ACC112 (cell line): ENCODE data around the gene AZIN2.
A peak's percentile ranks its signal among the peaks of the same experiment; 100 is the strongest.

Experiments used
- H2AFZ ChIP-seq: fragments of 200-600 bp; sonication (generic); one replicate; pipeline ENCODE4 v1.6.0; 2017; ENCODE audit warnings: antibody characterized with exemption, low read length; ENCODE audit not compliant: unreplicated experiment
- H3K27ac ChIP-seq: fragments of 200-600 bp; sonication (generic); 2 replicates; pipeline ENCODE4 v1.5.1; 2014; ENCODE audit warnings: low read depth, mild to moderate bottlenecking, antibody characterized with exemption, low read length, moderate library complexity
- H3K27me3 ChIP-seq: fragments of 200-600 bp; sonication (generic); 2 replicates; pipeline ENCODE4 v1.6.1; 2014; ENCODE audit warnings: mild to moderate bottlenecking, antibody characterized with exemption, low read length, moderate library complexity, mixed read lengths; ENCODE audit not compliant: insufficient read depth
- H3K36me3 ChIP-seq: fragments of 200-600 bp; sonication (generic); 2 replicates; pipeline ENCODE4 v1.6.1; 2016; ENCODE audit warnings: mild to moderate bottlenecking, antibody characterized with exemption, low read length, moderate library complexity, mixed read lengths; ENCODE audit not compliant: insufficient read depth
- H3K4me1 ChIP-seq: fragments of 200-600 bp; sonication (generic); one replicate; pipeline ENCODE4 v1.6.1; 2016; ENCODE audit warnings: low read length, mixed read lengths; ENCODE audit not compliant: insufficient read depth, unreplicated experiment, control insufficient read depth
- H3K4me3 ChIP-seq: fragments of 200-600 bp; sonication (generic); 2 replicates; pipeline ENCODE4 v1.5.1; 2014; ENCODE audit warnings: mild to moderate bottlenecking, low read depth, low read length
- H3K79me2 ChIP-seq: fragments of 200-600 bp; sonication (generic); one replicate; pipeline ENCODE4 v1.6.0; 2016; ENCODE audit warnings: low read length; ENCODE audit not compliant: control insufficient read depth, unreplicated experiment, insufficient read depth

Gene AZIN2

DNA sequence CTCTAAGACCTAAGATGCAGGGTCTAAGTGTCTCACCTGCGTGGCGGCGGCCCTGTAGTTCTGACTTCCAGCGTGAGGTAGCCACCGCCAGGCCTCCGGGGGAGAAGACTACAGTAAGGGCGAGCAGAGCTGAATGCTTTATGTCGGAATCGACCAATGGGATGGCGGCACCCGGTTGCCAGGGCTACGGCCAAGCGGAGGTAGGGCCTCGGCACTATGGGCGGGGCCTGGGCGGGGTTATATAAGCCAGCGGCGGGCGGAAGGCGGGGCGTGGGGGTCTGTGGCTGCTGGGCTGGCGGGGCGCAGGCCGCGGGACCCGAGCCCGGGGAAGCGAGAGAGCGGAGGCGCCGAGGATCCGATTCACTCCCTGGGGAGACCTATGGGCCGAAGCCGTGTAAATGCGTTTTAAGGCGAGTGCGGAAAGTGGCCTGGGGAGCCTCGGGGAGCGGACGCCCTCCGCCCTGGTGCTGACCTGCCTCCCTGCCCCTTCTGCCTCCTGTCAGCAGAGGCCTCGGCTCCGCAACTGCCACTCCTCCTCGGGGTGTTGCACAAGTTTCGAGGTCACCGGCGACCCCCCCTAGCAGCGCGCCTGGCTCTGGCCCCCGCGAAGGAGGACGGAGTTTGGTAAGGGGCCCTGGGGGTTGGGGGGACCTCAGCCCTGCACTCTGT, at the start of gene AZIN2:
Gene AZIN2, plus strand, starts transcription at position 269 of the 669 bp plus-strand sequence. CDS start 1,097 bp downstream, outside the sequence.
- no peak within 1 kb of the TSS for H3K27ac ChIP-seq
- no peaks in the 10 kb centered on the region for H3K79me2 ChIP-seq
- no peaks in the 10 kb centered on the region for H3K27me3 ChIP-seq
- no peaks in the 10 kb centered on the region for H3K4me1 ChIP-seq
- peak within 1 kb of the TSS; percentile 84 for H3K4me3 ChIP-seq
- H3K36me3 ChIP-seq, result no peaks in the 10 kb centered on the region
- peak within 1 kb of the TSS; percentile 85 for H2AFZ ChIP-seq

DNA sequence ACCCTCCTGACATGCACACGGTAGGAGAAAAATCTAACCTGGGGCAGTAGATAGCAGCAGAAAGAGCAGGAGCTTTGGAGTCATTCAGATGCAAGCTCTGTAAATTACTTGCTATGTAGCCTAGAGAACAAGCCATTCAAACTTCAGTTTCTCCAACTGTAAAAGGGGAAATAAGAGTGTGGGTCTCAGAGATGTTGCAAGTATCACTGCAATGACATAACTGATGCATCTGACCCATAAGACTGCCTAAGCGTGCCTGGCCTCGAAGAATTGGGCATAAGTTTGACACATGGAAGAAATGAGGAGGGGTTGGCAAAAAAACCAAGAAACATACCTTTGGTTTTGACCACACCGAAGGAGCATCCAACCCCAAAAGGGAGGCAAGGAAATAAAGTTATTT, 49.4 kb upstream of the AZIN2 start:
- Histone ChIP-seq H2AFZ (no peak overlapping the region), H3K27me3 (no peaks in the 10 kb centered on the region), H3K79me2 (peaks cover 92% of the 10 kb centered on the region), H3K4me1 (peaks cover 33% of the 10 kb centered on the region), H3K4me3 (no peak overlapping the region), H3K27ac (no peak overlapping the region), H3K36me3 (peaks cover 8% of the 10 kb centered on the region; the same call in 1 of the 2 replicates)

DNA sequence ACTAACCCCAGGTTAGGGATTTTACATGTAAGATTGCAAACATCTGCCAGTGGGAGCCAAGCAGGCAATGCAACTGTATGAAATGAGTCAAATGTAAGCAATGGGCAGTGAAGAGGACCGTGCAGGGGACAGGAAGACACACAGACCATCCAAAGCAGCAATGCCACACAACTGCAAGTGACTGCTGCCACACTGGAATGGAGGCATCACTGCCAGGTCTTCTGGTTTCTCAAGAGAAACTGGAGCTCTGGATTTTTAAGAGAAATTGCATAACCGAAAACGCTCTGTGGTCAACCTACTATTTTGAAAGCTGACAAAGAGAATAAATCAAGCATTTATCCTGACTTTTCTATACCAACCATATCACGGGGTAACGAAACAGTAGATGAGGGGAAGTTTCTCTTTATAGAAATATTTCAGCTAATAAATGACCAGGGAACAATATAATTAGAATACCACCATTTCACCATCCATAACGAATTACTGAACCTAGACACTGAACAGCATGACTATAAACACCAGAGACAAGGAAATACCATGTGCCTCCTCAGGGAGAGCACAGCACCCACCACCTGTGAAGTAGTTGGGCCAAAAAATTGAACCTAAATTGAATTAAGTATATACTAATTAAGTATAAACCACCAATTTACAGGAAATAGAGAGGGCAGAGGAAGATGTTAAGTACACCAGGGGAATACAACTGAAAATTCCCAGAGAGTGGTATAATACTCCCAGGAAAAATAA, 48.7 kb upstream of the AZIN2 start:
- H2AFZ ChIP-seq, result no peak overlapping the region
- H3K27me3 ChIP-seq, result no peaks in the 10 kb centered on the region
- peaks cover 8% of the 10 kb centered on the region; the same call in 1 of the 2 replicates for H3K36me3 ChIP-seq
- no peak overlapping the region for H3K4me3 ChIP-seq
- peaks cover 85% of the 10 kb centered on the region for H3K79me2 ChIP-seq
- peaks cover 36% of the 10 kb centered on the region for H3K4me1 ChIP-seq
- no peak overlapping the region for H3K27ac ChIP-seq

DNA sequence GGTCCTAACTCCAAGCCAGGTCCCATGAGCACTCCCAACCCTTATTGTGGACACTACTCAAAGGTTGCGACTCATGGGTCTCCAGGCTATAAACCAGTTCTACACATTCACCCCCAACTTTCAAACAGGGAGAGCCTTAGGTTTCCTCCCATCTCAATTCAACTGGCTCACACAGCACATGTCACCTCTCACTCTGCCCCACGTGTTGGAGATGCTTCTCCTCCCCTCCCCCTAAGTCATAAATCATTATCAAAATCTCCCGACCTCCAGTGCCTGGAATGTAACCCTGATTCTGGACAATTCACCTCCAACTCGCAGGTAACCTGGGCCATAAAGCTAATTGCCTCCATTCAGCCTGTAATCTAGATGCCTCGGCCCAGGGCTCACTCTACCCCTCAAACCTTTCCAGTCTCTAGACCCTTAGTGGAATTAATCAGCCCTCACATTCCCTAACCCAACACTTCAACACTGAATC, 44.9 kb upstream of the AZIN2 start:
- Histone ChIP-seq H3K79me2 (peaks cover 52% of the 10 kb centered on the region), H3K4me3 (peak overlapping the region; percentile 86), H2AFZ (no peak overlapping the region), H3K36me3 (peaks cover 8% of the 10 kb centered on the region; the same call in 1 of the 2 replicates), H3K4me1 (peaks cover 33% of the 10 kb centered on the region), H3K27ac (peak overlapping the region; percentile 75), H3K27me3 (no peaks in the 10 kb centered on the region)

DNA sequence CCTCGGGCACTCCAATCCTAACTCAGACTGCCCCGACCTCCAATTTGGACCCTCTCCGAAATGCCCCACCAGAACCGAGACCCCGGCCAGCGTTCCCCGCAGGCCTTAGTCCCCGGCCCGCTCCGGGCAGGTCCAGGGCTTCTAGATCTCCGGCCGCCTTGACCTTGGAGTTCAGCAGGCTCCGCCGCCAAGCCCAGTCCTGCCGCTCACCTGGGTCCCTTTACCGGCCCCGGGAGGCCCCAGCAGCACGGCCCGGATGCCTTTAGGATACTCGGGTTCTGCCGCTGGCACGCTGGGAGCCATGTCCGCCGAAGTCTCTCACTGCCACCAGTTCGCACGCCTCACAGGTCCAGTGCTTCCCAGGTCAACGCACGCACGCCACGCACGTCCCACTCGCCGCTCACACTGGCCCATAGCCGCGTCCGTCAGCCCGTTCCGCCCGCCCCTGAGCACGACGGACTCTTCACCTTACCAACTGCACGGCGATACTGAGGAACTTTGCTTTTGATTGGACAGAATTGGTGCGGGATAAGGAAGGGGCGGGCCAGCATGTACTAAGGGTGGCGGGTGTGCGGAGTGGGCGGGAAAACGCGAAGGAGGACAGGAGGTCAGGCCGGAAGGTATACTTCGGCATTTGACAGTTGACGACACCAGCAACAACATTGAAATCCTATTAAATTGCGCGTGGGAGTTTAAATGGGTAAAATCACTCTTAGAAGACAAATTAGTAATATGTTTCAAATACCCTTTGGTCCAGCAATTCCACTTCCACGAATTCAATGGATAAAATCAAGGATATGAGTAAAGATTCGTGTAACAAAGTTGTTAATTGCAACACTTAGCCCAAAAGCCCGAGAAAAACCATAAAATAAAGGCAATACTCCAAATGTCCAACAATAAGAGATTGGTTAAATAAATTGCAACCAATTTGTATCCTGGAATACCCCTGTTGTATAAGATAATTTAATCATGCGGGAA, 44.1 kb upstream of the AZIN2 start, which contains the start of gene AK2:
Gene AK2, minus strand, starts transcription at position 358 of the 978 bp plus-strand sequence. Its CDS starts 55 bp downstream, at position 303.
- peak within 1 kb of the TSS; percentile 16 for H2AFZ ChIP-seq
- H3K4me3 ChIP-seq, result peak within 1 kb of the TSS; percentile 86
- 0 out of 2 replicates have a peak, but pooled peaks cover 3% of the 10 kb centered on the region for H3K36me3 ChIP-seq
- H3K79me2 ChIP-seq, result peaks cover 45% of the 10 kb centered on the region
- H3K27ac ChIP-seq, result peak within 1 kb of the TSS; percentile 75
- H3K4me1 ChIP-seq, result peaks cover 27% of the 10 kb centered on the region
- no peaks in the 10 kb centered on the region for H3K27me3 ChIP-seq

DNA sequence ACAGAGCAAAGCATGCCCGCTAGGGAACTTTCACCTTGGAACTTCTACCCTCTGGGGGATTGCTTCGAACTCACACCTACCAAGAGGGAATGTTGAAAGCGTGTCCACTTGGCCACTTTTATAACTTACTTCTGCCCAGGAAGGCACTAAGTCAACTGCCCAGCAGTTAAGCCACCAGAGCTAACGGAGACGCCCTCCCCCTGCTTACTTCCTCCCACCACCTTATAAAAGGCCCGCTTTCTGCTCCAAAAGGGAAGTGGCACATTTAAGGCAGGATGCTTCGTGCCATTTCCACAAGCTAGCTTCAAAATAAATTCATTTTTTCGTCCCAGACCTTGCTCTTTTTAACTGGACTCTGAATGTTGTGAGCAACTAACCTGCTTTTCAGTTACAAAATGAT, 41.1 kb upstream of the AZIN2 start:
- H3K27ac ChIP-seq, result no peak overlapping the region
- H3K36me3 ChIP-seq, result no peaks in the 10 kb centered on the region
- H3K4me1 ChIP-seq, result peaks cover 12% of the 10 kb centered on the region
- no peak overlapping the region for H3K4me3 ChIP-seq
- peak overlapping the region; percentile 31 for H2AFZ ChIP-seq
- H3K27me3 ChIP-seq, result no peaks in the 10 kb centered on the region
- peaks cover 18% of the 10 kb centered on the region for H3K79me2 ChIP-seq

DNA sequence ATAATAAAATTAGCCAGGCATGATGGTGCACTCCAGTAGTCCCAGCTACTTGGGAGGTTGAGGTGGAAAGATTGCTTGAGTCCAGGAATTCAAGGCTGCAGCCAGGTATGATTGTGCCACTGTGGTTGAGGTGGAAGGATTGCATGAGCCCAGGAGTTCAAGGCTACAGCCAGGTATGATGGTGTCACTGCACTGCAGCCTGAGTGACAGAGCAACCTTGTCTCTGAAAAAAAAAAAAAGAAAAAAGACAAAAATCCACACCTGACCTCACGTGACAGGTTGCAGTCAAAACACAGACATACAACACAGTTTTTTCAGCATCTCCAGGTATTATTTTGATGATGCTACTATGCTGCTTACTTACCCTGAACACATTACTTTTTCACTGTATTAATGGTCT, 39.9 kb upstream of the AZIN2 start:
- Histone ChIP-seq H3K36me3 (no peaks in the 10 kb centered on the region), H3K79me2 (peaks cover 6% of the 10 kb centered on the region), H3K27me3 (no peaks in the 10 kb centered on the region), H3K4me1 (peaks cover 4% of the 10 kb centered on the region), H2AFZ (no peak overlapping the region), H3K4me3 (no peak overlapping the region), H3K27ac (no peak overlapping the region)

DNA sequence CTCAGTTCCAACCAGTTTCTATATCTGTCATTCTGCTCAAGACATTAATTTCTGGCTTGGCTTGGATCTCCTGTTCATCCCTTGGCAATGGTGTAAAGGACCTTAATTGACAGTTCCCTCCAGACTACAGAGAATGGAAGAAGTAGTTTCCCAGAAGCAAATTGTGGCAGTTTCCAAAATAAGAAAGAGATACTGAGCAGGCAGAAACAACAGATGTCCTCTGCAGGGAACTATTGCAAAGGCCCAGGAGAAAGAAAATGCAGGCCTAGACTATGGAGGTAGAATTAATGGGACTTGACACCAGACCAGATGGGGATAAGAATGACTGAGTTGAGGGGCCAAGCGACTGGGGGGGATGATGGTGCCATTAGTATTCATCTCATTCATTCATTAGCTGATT, 38.1 kb upstream of the AZIN2 start:
- Histone ChIP-seq H2AFZ (no peak overlapping the region), H3K4me1 (peaks cover 4% of the 10 kb centered on the region), H3K27me3 (no peaks in the 10 kb centered on the region), H3K79me2 (no peaks in the 10 kb centered on the region), H3K4me3 (no peak overlapping the region), H3K36me3 (no peaks in the 10 kb centered on the region), H3K27ac (no peak overlapping the region)

DNA sequence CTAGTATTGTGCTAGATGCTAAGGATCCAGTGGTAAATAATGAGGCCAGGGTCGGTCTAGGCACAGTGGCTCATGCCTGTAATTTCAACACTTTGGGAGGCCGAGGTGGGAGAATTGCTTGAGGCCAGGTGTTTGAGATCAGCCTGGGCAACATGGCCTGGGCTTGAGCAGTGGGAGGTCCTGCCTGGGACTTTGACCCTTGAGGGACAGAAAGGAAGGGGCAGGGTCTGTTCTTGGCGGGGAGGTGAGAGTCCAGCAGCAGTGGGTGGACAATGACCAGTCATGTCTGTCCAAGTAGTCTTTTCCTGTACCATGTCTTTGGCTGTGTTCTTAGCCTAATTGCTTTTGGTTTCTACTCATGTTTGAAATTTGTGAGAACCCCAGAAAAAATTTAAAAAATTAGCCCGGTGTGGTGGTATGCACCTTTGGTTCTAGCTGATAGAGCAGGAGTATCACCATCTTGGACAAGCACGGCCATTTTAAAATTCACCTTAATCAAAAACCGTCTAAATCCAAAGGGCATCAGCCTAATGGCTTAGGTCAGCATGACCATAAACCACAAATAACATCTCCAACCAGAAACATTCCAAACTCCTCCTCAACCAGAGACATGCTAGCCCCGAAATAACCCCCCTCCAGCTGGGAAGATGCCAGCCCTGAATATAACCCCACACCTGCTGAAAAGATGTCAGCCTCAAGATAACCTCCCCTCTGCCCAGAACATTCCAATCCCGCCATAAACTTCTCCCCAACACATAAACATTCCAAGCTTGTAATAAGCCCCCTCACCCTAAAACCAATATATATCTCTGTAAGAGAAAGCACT, 37.5 kb upstream of the AZIN2 start:
- H3K4me1 ChIP-seq, result peaks cover 10% of the 10 kb centered on the region
- H3K27ac ChIP-seq, result no peak overlapping the region
- no peaks in the 10 kb centered on the region for H3K27me3 ChIP-seq
- H3K36me3 ChIP-seq, result no peaks in the 10 kb centered on the region
- H3K79me2 ChIP-seq, result no peaks in the 10 kb centered on the region
- H2AFZ ChIP-seq, result no peak overlapping the region
- H3K4me3 ChIP-seq, result no peak overlapping the region
